Measurements from ENCODE around the gene C2CD4B. TPM values are rescaled to one million over a fixed set of nuclear protein-coding genes. Genes with fewer than 3 reads are reported as not detected.

C2CD4B gene
- polyA plus RNA-seq, 1 donor (not counting 4 experiments of a cell fraction or from before 2014, with no cell fraction given) = not detected

DNA sequence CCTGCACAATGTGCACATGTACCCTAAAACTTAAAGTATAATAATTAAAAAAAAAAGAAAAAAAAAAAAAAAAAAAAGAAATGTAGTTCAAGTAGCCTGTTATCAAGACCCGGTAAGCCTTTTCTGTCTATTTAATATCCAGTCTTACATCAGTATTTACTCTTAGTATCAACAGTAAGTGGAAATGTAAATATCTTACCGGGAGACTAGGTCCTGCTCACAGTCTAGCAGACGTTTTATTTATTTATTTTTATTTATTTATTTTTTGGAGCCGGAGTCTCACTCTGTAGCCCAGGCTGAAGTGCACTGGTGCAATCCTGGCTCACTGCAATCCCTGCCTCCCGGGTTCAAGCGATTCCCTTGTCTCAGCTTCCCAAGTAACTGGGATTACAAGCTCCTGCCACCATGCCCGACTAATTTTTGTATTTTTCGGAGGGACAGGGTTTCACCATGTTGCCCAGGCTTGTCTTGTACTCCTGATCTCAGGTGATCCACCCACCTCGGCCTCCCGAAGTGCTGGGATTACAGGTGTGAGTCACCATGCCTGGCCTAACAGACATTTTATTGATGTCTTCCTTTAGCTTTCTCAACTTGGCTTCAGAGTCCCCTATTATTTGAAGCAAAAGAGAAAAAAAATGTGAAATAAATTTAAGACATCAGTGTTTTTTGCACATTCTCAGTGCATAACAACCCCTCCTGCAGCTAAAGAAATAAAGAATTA lies 19.9 kb downstream of the C2CD4B start:
- H3K9ac ChIP-seq (ENCODE audit: control insufficient read depth, extremely low read depth, insufficient read depth, low read length) = no peak overlapping the region
- no peaks in the 10 kb centered on the region for H3K36me3 ChIP-seq (ENCODE audit: control insufficient read depth in 2 of 2, extremely low read depth in 1 of 2, insufficient read depth in 2 of 2, low read length in 2 of 2)
- H2AFZ ChIP-seq (ENCODE audit: control insufficient read depth, low read length) = no peak overlapping the region
- H3K9me3 ChIP-seq (ENCODE audit: control insufficient read depth, low read depth, low read length) = no peaks in the 10 kb centered on the region
- no peaks in the 10 kb centered on the region for H3K27me3 ChIP-seq (ENCODE audit: control insufficient read depth, extremely low read depth, insufficient read depth, low read length)
- no peaks in the 10 kb centered on the region for H3K4me1 ChIP-seq (ENCODE audit: control insufficient read depth, extremely low read depth, insufficient read depth, low read length)
- H3K9me1 ChIP-seq (ENCODE audit: control insufficient read depth, extremely low read depth, insufficient read depth, low read length) = no peaks in the 10 kb centered on the region
- H3K4me2 ChIP-seq (ENCODE audit: control insufficient read depth, extremely low read depth, insufficient read depth, low read depth, low read length) = no peak overlapping the region
- FAIRE-seq (no peak), DNase-seq (ENCODE audit: low read depth, low spot score) (no peak)
- H3K79me2 ChIP-seq (ENCODE audit: control insufficient read depth, insufficient read depth, low read length) = no peaks in the 10 kb centered on the region
- H4K20me1 ChIP-seq (ENCODE audit: control insufficient read depth, extremely low read depth, insufficient read depth, low read length) = no peaks in the 10 kb centered on the region
- no peak overlapping the region for H3K4me3 ChIP-seq (ENCODE audit: control insufficient read depth in 2 of 3, extremely low read depth in 1 of 3, insufficient read depth in 2 of 3, low read depth in 1 of 3, low read length in 3 of 3)
- no peak overlapping the region for H3K27ac ChIP-seq (ENCODE audit: control insufficient read depth, insufficient read depth, low read length)
- TF ChIP-seq EZH2 (IDR thresholded peaks at IDR 0.05; ENCODE audit: low read length) = no peak
- TF ChIP-seq, protein P1, sequence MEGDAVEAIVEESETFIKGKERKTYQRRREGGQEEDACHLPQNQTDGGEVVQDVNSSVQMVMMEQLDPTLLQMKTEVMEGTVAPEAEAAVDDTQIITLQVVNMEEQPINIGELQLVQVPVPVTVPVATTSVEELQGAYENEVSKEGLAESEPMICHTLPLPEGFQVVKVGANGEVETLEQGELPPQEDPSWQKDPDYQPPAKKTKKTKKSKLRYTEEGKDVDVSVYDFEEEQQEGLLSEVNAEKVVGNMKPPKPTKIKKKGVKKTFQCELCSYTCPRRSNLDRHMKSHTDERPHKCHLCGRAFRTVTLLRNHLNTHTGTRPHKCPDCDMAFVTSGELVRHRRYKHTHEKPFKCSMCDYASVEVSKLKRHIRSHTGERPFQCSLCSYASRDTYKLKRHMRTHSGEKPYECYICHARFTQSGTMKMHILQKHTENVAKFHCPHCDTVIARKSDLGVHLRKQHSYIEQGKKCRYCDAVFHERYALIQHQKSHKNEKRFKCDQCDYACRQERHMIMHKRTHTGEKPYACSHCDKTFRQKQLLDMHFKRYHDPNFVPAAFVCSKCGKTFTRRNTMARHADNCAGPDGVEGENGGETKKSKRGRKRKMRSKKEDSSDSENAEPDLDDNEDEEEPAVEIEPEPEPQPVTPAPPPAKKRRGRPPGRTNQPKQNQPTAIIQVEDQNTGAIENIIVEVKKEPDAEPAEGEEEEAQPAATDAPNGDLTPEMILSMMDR (optimal IDR thresholded peaks at IDR 0.05 in 1 of 3, IDR thresholded peaks at IDR 0.05 in 1 of 3, conservative IDR thresholded peaks at IDR 0.05 in 1 of 3; ENCODE audit: extremely low read depth in 1 of 3, insufficient read depth in 2 of 3, low read length in 3 of 3) = no peak
- dilution Hi-C loops (cut with MboI; ENCODE audit: extremely low pct_ligation_motif_present, low sequenced_read_pairs) = no loop called here

DNA sequence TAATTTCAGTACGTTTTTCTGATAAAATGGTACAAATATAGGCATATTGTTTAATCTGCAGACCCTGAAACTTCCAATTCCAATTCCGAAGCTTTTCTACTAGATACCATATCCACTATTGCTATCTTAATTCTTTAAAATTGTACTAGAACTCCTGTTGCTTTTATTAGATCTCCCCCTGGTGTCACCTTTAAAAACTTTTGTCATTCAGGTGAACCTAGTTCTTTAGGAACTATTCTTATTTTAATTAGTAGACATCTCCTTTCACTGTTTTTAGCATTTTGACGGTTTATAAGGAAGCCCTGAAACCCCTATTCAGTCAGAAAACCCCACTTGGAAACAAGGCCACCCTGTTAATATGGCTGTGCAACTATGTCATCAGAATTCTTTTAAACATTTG lies 22.3 kb downstream of the C2CD4B start:
- FAIRE-seq (no peak), DNase-seq (ENCODE audit: low read depth, low spot score) (no peak)
- Histone ChIP-seq H3K9ac (ENCODE audit: control insufficient read depth, extremely low read depth, insufficient read depth, low read length) (no peak overlapping the region), H2AFZ (ENCODE audit: control insufficient read depth, low read length) (no peak overlapping the region), H3K4me2 (ENCODE audit: control insufficient read depth, extremely low read depth, insufficient read depth, low read depth, low read length) (no peak overlapping the region), H3K36me3 (ENCODE audit: control insufficient read depth in 2 of 2, extremely low read depth in 1 of 2, insufficient read depth in 2 of 2, low read length in 2 of 2) (no peaks in the 10 kb centered on the region), H3K9me3 (ENCODE audit: control insufficient read depth, low read depth, low read length) (no peaks in the 10 kb centered on the region), H4K20me1 (ENCODE audit: control insufficient read depth, extremely low read depth, insufficient read depth, low read length) (no peaks in the 10 kb centered on the region), H3K4me1 (ENCODE audit: control insufficient read depth, extremely low read depth, insufficient read depth, low read length) (peaks cover 5% of the 10 kb centered on the region), H3K79me2 (ENCODE audit: control insufficient read depth, insufficient read depth, low read length) (no peaks in the 10 kb centered on the region), H3K27ac (ENCODE audit: control insufficient read depth, insufficient read depth, low read length) (no peak overlapping the region), H3K4me3 (ENCODE audit: control insufficient read depth in 2 of 3, extremely low read depth in 1 of 3, insufficient read depth in 2 of 3, low read depth in 1 of 3, low read length in 3 of 3) (no peak overlapping the region), H3K9me1 (ENCODE audit: control insufficient read depth, extremely low read depth, insufficient read depth, low read length) (no peaks in the 10 kb centered on the region), H3K27me3 (ENCODE audit: control insufficient read depth, extremely low read depth, insufficient read depth, low read length) (no peaks in the 10 kb centered on the region)
- dilution Hi-C loops (cut with MboI; ENCODE audit: extremely low pct_ligation_motif_present, low sequenced_read_pairs) = no loop called here
- TF ChIP-seq, protein P1 (optimal IDR thresholded peaks at IDR 0.05 in 1 of 3, IDR thresholded peaks at IDR 0.05 in 1 of 3, conservative IDR thresholded peaks at IDR 0.05 in 1 of 3; ENCODE audit: extremely low read depth in 1 of 3, insufficient read depth in 2 of 3, low read length in 3 of 3) = no peak
- TF ChIP-seq EZH2 (IDR thresholded peaks at IDR 0.05; ENCODE audit: low read length) = no peak
